ENCODE data around the gene NACC2. TPM values are rescaled to one million over a fixed set of nuclear protein-coding genes. Genes with fewer than 3 reads are reported as not detected.

The NACC2 gene
- total and polyA plus RNA-seq, 2 of the 8 experiments (the other 6 are each of a cell fraction or from before 2014, with no cell fraction given): 8.3 to 14.0 TPM

GRCh38 chr9:136129176-136129575 lies 34.1 kb upstream of the NACC2 start:
- Histone ChIP-seq H2AFZ (ENCODE audit: low read length) (no peak overlapping the region), H3K4me2 (ENCODE audit: insufficient read depth in 1 of 2, low read depth in 2 of 2, low read length in 2 of 2) (no peak overlapping the region), H2BK5ac (ENCODE audit: low read depth, low read length) (no peak overlapping the region), H2BK20ac (ENCODE audit: low read length) (no peak overlapping the region), H3K27me3 (replicated peaks in 1 of 4; ENCODE audit: control insufficient read depth in 3 of 4, extremely low read depth in 1 of 4, insufficient read depth in 3 of 4, low read length in 3 of 4) (peaks cover 4 to 25% (median 18%) of the 10 kb centered on the region in 4 experiments; a peak in 6 of 7 replicates), H3K79me2 (ENCODE audit: control insufficient read depth in 1 of 2, insufficient read depth in 2 of 2, low read length in 2 of 2) (no peaks in the 10 kb centered on the region), H3K23me2 (ENCODE audit: low read depth, low read length) (peaks cover 12% of the 10 kb centered on the region; the same call in 1 of the 2 replicates), H3K23ac (ENCODE audit: insufficient read length) (no peak overlapping the region), H2AK5ac (ENCODE audit: low read depth, low read length) (no peak overlapping the region; the same call in 1 of the 2 replicates), H3K4ac (replicated peaks; ENCODE audit: insufficient read length, low read depth, low read length) (no peak overlapping the region), H3K27ac (ENCODE audit: low read depth, low read length) (no peak overlapping the region), H3K56ac (replicated peaks; ENCODE audit: insufficient read length, low read depth, low read length) (no peak overlapping the region), H4K20me1 (replicated peaks in 1 of 2; ENCODE audit: control insufficient read depth in 1 of 2, insufficient read depth in 2 of 2, low read length in 2 of 2) (no peaks in the 10 kb centered on the region), H3K9me3 (ENCODE audit: insufficient read depth in 2 of 2, low read depth in 1 of 2, low read length in 1 of 2) (no peaks in the 10 kb centered on the region), H3K4me1 (replicated peaks in 1 of 4; ENCODE audit: control insufficient read depth in 3 of 4, insufficient read depth in 4 of 4, low read length in 3 of 4) (peaks cover 0 to 19% (median 10%) of the 10 kb centered on the region in 4 experiments; a peak in 5 of 7 replicates), H3K79me1 (ENCODE audit: low read depth, low read length) (no peaks in the 10 kb centered on the region), H4K8ac (ENCODE audit: extremely low read depth, insufficient read depth, low read length) (0 out of 2 replicates have a peak overlapping the region, but pooled peaks have one; percentile 57), H2BK12ac (ENCODE audit: low read depth, low read length) (no peak overlapping the region), H4K5ac (ENCODE audit: insufficient read length, low read depth, low read length) (no peak overlapping the region), H3K4me3 (ENCODE audit: extremely low read depth in 1 of 4, insufficient read depth in 2 of 4, low read depth in 3 of 4, low read length in 4 of 4) (no peak overlapping the region), H2BK15ac (ENCODE audit: low read length) (no peak overlapping the region), H4K91ac (replicated peaks; ENCODE audit: insufficient read length, low read length) (no peak overlapping the region), H3K14ac (ENCODE audit: insufficient read length) (no peak overlapping the region), H3K36me3 (ENCODE audit: control insufficient read depth in 2 of 4, insufficient read depth in 4 of 4, low read length in 3 of 4) (no peaks in the 10 kb centered on the region), H3K18ac (ENCODE audit: extremely low read depth, low read length) (no peak overlapping the region), H2BK120ac (replicated peaks; ENCODE audit: low read depth, low read length) (no peak overlapping the region), H3K9ac (replicated peaks in 1 of 4; ENCODE audit: extremely low read depth in 1 of 4, low read depth in 3 of 4, low read length in 3 of 4) (no peak overlapping the region)
- TF ChIP-seq CBX8 (IDR thresholded peaks at IDR 0.05; ENCODE audit: borderline replicate concordance, low read depth, low read length): no peak
- TF ChIP-seq ASH2L (IDR thresholded peaks at IDR 0.05; ENCODE audit: low read length): no peak
- 86% methylated on average over 17 of the region's 17 CpGs; no CpG with 5 or more reads in 1 of the 2 experiments for WGBS, 2 experiments (ENCODE audit: extremely low coverage in 1 of 2, insufficient coverage in 1 of 2, insufficient read length in 1 of 2, insufficient replicate concordance in 2 of 2, low coverage in 1 of 2, low lambda C conversion rate in 2 of 2, missing lambda C conversion rate in 1 of 2)
- FAIRE-seq: no peak
- CTCF ChIA-PET (ENCODE audit: partially characterized antibody): interaction anchor here (0.9 to 2.0 kb wide), 7 partner anchors 9 to 160 kb away, joined by 3 to 10 read pairs (median 3); no protein-coding TSS in a partner anchor
- no peak for DNase-seq (ENCODE audit: low read depth in 1 of 2, low spot score in 2 of 2)
- POLR2A ChIA-PET (ENCODE audit: partially characterized antibody): interaction anchor here (0.7 kb wide), 1 partner anchor 19 kb away, joined by 3 read pairs; no protein-coding TSS in a partner anchor
